Progenitor cell of endocrine pancreas (in vitro differentiated cells): Measurements from ENCODE around the gene SCN11A. TPM values are rescaled to one million over a fixed set of nuclear protein-coding genes. Genes with fewer than 3 reads are reported as not detected.

Experiments used
- DNase-seq: peaks from one replicate; pipeline ENCODE4 v3.0.0; 2021; ENCODE audit warnings: low spot score; ENCODE audit not compliant: unreplicated experiment
- H3K27ac Mint-ChIP-seq: 2 replicates; pipeline ENCODE4 v1.8.0; 2021; ENCODE audit warnings: mild to moderate bottlenecking, moderate library complexity, mixed read lengths
- H3K27me3 Mint-ChIP-seq: 2 replicates; pipeline ENCODE4 v1.8.0; 2021; ENCODE audit warnings: mixed read lengths
- H3K36me3 Mint-ChIP-seq: 2 replicates; pipeline ENCODE4 v1.8.0; 2022; ENCODE audit warnings: mixed read lengths; ENCODE audit not compliant: insufficient read depth
- H3K4me1 Mint-ChIP-seq: 2 replicates; pipeline ENCODE4 v1.8.0; 2021; ENCODE audit warnings: low read depth, mixed read lengths
- H3K4me3 Mint-ChIP-seq: 2 replicates; pipeline ENCODE4 v1.8.0; 2021; ENCODE audit warnings: low read depth, mild to moderate bottlenecking, moderate library complexity, mixed read lengths
- H3K9me3 Mint-ChIP-seq: 2 replicates; pipeline ENCODE4 v1.8.0; 2021; ENCODE audit warnings: low read depth, mixed read lengths
- total RNA-seq: library from RNA; stranded (reverse); gene quantifications from 2 replicates; pipeline ENCODE4 v1.2.1, GENCODE V29; 2021
- TF ChIP-seq, protein P1 (sequence below): fragments of 200-600 bp; sonication (generic); IDR thresholded peaks from one replicate; pipeline ENCODE4 v1.5.0; 2021; ENCODE audit warnings: antibody characterized with exemption, mild to moderate bottlenecking; ENCODE audit not compliant: unreplicated experiment

Gene SCN11A
- total RNA-seq, 1 donor from 2014 or later, result 1.6 TPM

GRCh38 chr3:39094851-39095677 lies 43.3 kb upstream of the SCN11A start:
- Mint-ChIP-seq H3K4me1 (peaks cover 4% of the 10 kb centered on the region), H3K9me3 (no peaks in the 10 kb centered on the region), H3K36me3 (peaks cover 25% of the 10 kb centered on the region), H3K27ac (no peak overlapping the region), H3K27me3 (no peaks in the 10 kb centered on the region), H3K4me3 (no peak overlapping the region)
- TF ChIP-seq, protein P1, sequence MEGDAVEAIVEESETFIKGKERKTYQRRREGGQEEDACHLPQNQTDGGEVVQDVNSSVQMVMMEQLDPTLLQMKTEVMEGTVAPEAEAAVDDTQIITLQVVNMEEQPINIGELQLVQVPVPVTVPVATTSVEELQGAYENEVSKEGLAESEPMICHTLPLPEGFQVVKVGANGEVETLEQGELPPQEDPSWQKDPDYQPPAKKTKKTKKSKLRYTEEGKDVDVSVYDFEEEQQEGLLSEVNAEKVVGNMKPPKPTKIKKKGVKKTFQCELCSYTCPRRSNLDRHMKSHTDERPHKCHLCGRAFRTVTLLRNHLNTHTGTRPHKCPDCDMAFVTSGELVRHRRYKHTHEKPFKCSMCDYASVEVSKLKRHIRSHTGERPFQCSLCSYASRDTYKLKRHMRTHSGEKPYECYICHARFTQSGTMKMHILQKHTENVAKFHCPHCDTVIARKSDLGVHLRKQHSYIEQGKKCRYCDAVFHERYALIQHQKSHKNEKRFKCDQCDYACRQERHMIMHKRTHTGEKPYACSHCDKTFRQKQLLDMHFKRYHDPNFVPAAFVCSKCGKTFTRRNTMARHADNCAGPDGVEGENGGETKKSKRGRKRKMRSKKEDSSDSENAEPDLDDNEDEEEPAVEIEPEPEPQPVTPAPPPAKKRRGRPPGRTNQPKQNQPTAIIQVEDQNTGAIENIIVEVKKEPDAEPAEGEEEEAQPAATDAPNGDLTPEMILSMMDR, result no peak
- no peak for DNase-seq

DNA sequence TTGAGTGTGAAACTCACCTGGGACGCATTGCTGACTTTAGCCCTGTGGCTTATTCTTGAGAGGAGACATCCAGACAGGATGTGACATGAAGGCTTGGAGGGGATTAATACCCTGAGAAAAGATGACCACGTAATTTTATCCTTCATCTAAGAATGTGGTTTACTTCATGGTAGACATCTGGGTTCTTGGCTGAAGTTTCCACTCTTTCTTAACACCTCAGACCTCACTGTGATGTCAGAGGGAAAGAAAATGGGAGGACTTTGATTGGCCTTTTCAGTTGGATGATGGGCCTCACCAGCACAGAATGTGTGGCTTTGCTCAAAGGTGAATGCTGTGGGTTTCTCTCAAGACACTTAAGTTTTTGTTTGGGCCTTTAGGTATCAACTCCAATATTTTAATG lies 39.2 kb upstream of the SCN11A start:
- DNase-seq, result no peak
- Mint-ChIP-seq H3K4me1 (no peaks in the 10 kb centered on the region), H3K27ac (no peak overlapping the region), H3K4me3 (no peak overlapping the region), H3K27me3 (no peaks in the 10 kb centered on the region), H3K9me3 (no peaks in the 10 kb centered on the region), H3K36me3 (peaks cover 31% of the 10 kb centered on the region)
- TF ChIP-seq, protein P1, result no peak

DNA sequence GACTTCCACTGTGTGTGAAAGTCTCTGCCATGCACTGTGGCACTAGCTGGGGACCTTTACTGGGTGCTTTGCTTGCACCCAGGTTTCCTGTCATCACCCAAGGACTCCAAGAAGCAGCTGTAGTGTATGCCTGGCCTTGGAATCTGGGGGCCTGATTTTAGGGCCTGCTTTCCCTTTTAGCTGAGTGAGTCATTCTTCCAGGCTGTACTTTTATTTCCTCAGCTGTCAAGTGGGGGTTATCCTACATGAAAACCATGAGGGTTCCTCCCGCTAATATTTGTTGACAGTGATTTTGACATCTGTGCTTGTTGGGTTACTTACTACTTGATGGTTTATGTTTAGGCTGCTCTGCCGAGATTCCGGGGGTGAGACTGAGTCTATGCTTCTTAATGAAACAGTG lies 37.1 kb upstream of the SCN11A start:
- Mint-ChIP-seq H3K4me1 (no peaks in the 10 kb centered on the region), H3K4me3 (no peak overlapping the region), H3K27ac (no peak overlapping the region), H3K36me3 (peaks cover 24% of the 10 kb centered on the region), H3K9me3 (no peaks in the 10 kb centered on the region), H3K27me3 (no peaks in the 10 kb centered on the region)
- TF ChIP-seq, protein P1, result no peak
- no peak for DNase-seq

- TF ChIP-seq, protein P1, result no peak
- Mint-ChIP-seq H3K27ac (no peak overlapping the region), H3K4me3 (no peak overlapping the region), H3K27me3 (no peaks in the 10 kb centered on the region), H3K4me1 (no peaks in the 10 kb centered on the region), H3K9me3 (no peaks in the 10 kb centered on the region), H3K36me3 (peaks cover 24% of the 10 kb centered on the region)
- DNase-seq, result no peak
Measured at GRCh38 chr3:39088456-39088855, 36.7 kb upstream of the SCN11A start.

- TF ChIP-seq, protein P1, result no peak
- Mint-ChIP-seq H3K9me3 (no peaks in the 10 kb centered on the region), H3K4me3 (no peak overlapping the region), H3K27me3 (no peaks in the 10 kb centered on the region), H3K36me3 (peaks cover 26% of the 10 kb centered on the region), H3K4me1 (no peaks in the 10 kb centered on the region), H3K27ac (no peak overlapping the region)
- no peak for DNase-seq
Measured at GRCh38 chr3:39086144-39086543, 34.4 kb upstream of the SCN11A start.
